ENCODE results near the gene KIFC1. TPM values are rescaled to one million over a fixed set of nuclear protein-coding genes. Genes with fewer than 3 reads are reported as not detected.
"Not testable (repeated sequence)": the region's sequence is repeated elsewhere in the genome, so short reads cannot be mapped to it uniquely, and the experiment has no call there.

KIFC1 gene
- total RNA-seq, 2 donors from 2014 or later = 0.66 TPM; not detected in 1

GRCh38 chr6:33367009-33367714, 24.5 kb upstream of the KIFC1 start:
- Histone ChIP-seq H3K27me3 (no peaks in the 10 kb centered on the region), H3K9me3 (no peaks in the 10 kb centered on the region), H3K4me3 (no peak overlapping the region), H3K4me1 (no peaks in the 10 kb centered on the region), H3K27ac (no peak overlapping the region), H3K36me3 (replicated peaks in 1 of 2; ENCODE audit: insufficient read depth in 1 of 2, low read depth in 2 of 2) (no peaks in the 10 kb centered on the region)
- TF ChIP-seq CTCF (IDR thresholded peaks at IDR 0.05) (no peak), POLR2A (IDR thresholded peaks at IDR 0.05) (no peak)
- intact Hi-C loops (cut with DNase I) = no loop called here
- DNase-seq (no peak), ATAC-seq (no peak)
- 71 to 75% methylated on average over 8 of the region's 8 CpGs for WGBS, 2 donors

- 87 to 89% methylated on average over 5 of the region's 5 CpGs for WGBS, 2 donors
- H3K27me3 ChIP-seq; H3K4me3 ChIP-seq; H3K9me3 ChIP-seq; intact Hi-C loops (cut with DNase I); H3K4me1 ChIP-seq; ATAC-seq; H3K27ac ChIP-seq; DNase-seq; H3K36me3 ChIP-seq (replicated peaks in 1 of 2; ENCODE audit: insufficient read depth in 1 of 2, low read depth in 2 of 2): not testable (repeated sequence)
Observed at GRCh38 chr6:33367715-33368025, 24.0 kb upstream of the KIFC1 start.

GRCh38 chr6:33371901-33372300, 19.7 kb upstream of the KIFC1 start:
- H3K4me1 ChIP-seq = peaks cover 13% of the 10 kb centered on the region
- H3K4me3 ChIP-seq; intact Hi-C loops (cut with DNase I); H3K9me3 ChIP-seq; H3K36me3 ChIP-seq (replicated peaks in 1 of 2; ENCODE audit: insufficient read depth in 1 of 2, low read depth in 2 of 2); DNase-seq; ATAC-seq; H3K27me3 ChIP-seq; H3K27ac ChIP-seq: not testable (repeated sequence)
- 79 to 88% methylated on average over 8 of the region's 8 CpGs for WGBS, 2 donors

- 39 to 43% methylated on average over 5 of the region's 5 CpGs for WGBS, 2 donors
- intact Hi-C loops (cut with DNase I) = no loop called here
- Histone ChIP-seq H3K9me3 (no peaks in the 10 kb centered on the region), H3K27me3 (no peaks in the 10 kb centered on the region), H3K4me3 (no peak overlapping the region), H3K4me1 (peaks cover 13% of the 10 kb centered on the region), H3K36me3 (replicated peaks in 1 of 2; ENCODE audit: insufficient read depth in 1 of 2, low read depth in 2 of 2) (no peaks in the 10 kb centered on the region), H3K27ac (no peak overlapping the region)
- no peak for TF ChIP-seq POLR2A (IDR thresholded peaks at IDR 0.05)
- no peak for TF ChIP-seq CTCF (IDR thresholded peaks at IDR 0.05)
- DNase-seq (no peak), ATAC-seq (no peak)
Observed at GRCh38 chr6:33372526-33373123, 19.0 kb upstream of the KIFC1 start.

- peaks cover 13% of the 10 kb centered on the region for H3K4me1 ChIP-seq
- intact Hi-C loops (cut with DNase I) = no loop called here
- ATAC-seq = no peak
- peak overlapping the region in 1 of 4 donors; percentile 57 for H3K27ac ChIP-seq
- TF ChIP-seq CTCF (IDR thresholded peaks at IDR 0.05) = no peak
- H3K36me3 ChIP-seq (replicated peaks in 1 of 2; ENCODE audit: insufficient read depth in 1 of 2, low read depth in 2 of 2) = no peaks in the 10 kb centered on the region
- DNase-seq = no peak
- no peak overlapping the region for H3K4me3 ChIP-seq
- no peaks in the 10 kb centered on the region for H3K9me3 ChIP-seq
- H3K27me3 ChIP-seq = no peaks in the 10 kb centered on the region
- 55 to 60% methylated on average over 8 of the region's 8 CpGs for WGBS, 2 donors
Observed at GRCh38 chr6:33373960-33374910, 17.4 kb upstream of the KIFC1 start.
